Natural killer cell (primary cell): ENCODE data around the gene ASTN2. TPM values are rescaled to one million over a fixed set of nuclear protein-coding genes. Genes with fewer than 3 reads are reported as not detected.

Experiments used
- ATAC-seq, 3 donors: fragments of 150-1000 bp in 2 of 3; fragments of 200-7000 bp in 1 of 3; cut with Tn5 transposase; 1 replicate in 1 of 3; 2 replicates in 2 of 3; pipeline ENCODE4 v1.10.0; 2021; ENCODE audit warnings: mild to moderate bottlenecking in 2 of 3, moderate library complexity in 2 of 3
- DNase-seq, 2 donors: peaks; one replicate each; pipeline versions ENCODE4 v3.0.0 to v3.0.0-alpha.2; 2013 to 2021; ENCODE audit warnings: mixed read lengths in 1 of 2
- H3K27ac ChIP-seq: one replicate; pipeline ENCODE4 v1.5.1; 2013; ENCODE audit warnings: mild to moderate bottlenecking, low read length
- H3K27me3 ChIP-seq: one replicate; pipeline ENCODE4 v1.6.1; 2013; ENCODE audit warnings: low read length; ENCODE audit not compliant: control insufficient read depth, insufficient read depth
- H3K36me3 ChIP-seq: one replicate; pipeline ENCODE4 v1.6.1; 2013; ENCODE audit warnings: low read length; ENCODE audit not compliant: control insufficient read depth, insufficient read depth
- H3K4me1 ChIP-seq: one replicate; pipeline ENCODE4 v1.6.1; 2013; ENCODE audit warnings: low read length; ENCODE audit not compliant: control insufficient read depth, insufficient read depth
- H3K4me3 ChIP-seq: one replicate; pipeline ENCODE4 v1.5.1; 2013; ENCODE audit warnings: low read length
- H3K9me3 ChIP-seq: one replicate; pipeline ENCODE4 v1.6.1; 2013; ENCODE audit warnings: low read length; ENCODE audit not compliant: control insufficient read depth, insufficient read depth
- H3K27ac Mint-ChIP-seq, 2 donors: one replicate each; pipeline ENCODE4 v1.8.0; 2022; ENCODE audit warnings: mild to moderate bottlenecking in 2 of 2, mixed read lengths in 2 of 2, moderate library complexity in 1 of 2
- H3K27me3 Mint-ChIP-seq, 2 donors: one replicate each; pipeline ENCODE4 v1.8.0; 2022; ENCODE audit warnings: low read depth in 2 of 2, mixed read lengths in 2 of 2
- H3K36me3 Mint-ChIP-seq: one replicate; pipeline ENCODE4 v1.8.0; 2022; ENCODE audit warnings: mixed read lengths
- H3K4me1 Mint-ChIP-seq, 2 donors: one replicate each; pipeline ENCODE4 v1.8.0; 2022; ENCODE audit warnings: mixed read lengths in 2 of 2
- H3K4me3 Mint-ChIP-seq: one replicate; pipeline ENCODE4 v1.8.0; 2022; ENCODE audit warnings: mild to moderate bottlenecking, moderate library complexity, mixed read lengths
- H3K9me3 Mint-ChIP-seq, 2 donors: one replicate each; pipeline ENCODE4 v1.8.0; 2022; ENCODE audit warnings: mixed read lengths in 2 of 2
- CTCF ChIP-seq: fragments of 200-600 bp; IDR thresholded peaks from one replicate; pipeline ENCODE4 v1.8.0; 2022; ENCODE audit warnings: antibody characterized with exemption
- WGBS: methylation state at CpG from one replicate; pipeline ENCODE4 v1.1.7; 2013; ENCODE audit warnings: missing lambda C conversion rate; ENCODE audit not compliant: insufficient coverage; 5-methylcytosine and 5-hydroxymethylcytosine counted together
- intact Hi-C: fragments of 100-400 bp; cut with micrococcal nuclease; formaldehyde crosslinking; loops from one replicate; pipeline ENCODE4 v1.14.2; 2022
- total RNA-seq, 4 donors: library from RNA; stranded (reverse); fragments of 120-200 nt in 1 of 4; gene quantifications; one replicate each; pipeline versions ENCODE4 v1.2.3 to v1.2.4, GENCODE V29; 2013 to 2022

ASTN2 gene
- total RNA-seq, 3 donors from 2014 or later (not counting 1 experiment from before 2014, with no cell fraction given) = 3.0 to 3.5 (median 3.2) TPM

- Mint-ChIP-seq H3K4me1 (no peaks in the 10 kb centered on the region), H3K4me3 (no peak overlapping the region), H3K27ac (no peak overlapping the region), H3K9me3 (peaks cover 2 to 7% of the 10 kb centered on the region in 2 donors), H3K27me3 (no peaks in the 10 kb centered on the region), H3K36me3 (no peaks in the 10 kb centered on the region)
- H3K4me3 ChIP-seq = no peak overlapping the region
- H3K27me3 ChIP-seq = no peaks in the 10 kb centered on the region
- no peak for ATAC-seq
- DNase-seq = no peak
- no peak overlapping the region for H3K27ac ChIP-seq
- intact Hi-C loops = no loop called here
- no peaks in the 10 kb centered on the region for H3K9me3 ChIP-seq
- 88% methylated on average over 6 of the region's 8 CpGs for WGBS
- H3K4me1 ChIP-seq = no peaks in the 10 kb centered on the region
- H3K36me3 ChIP-seq = no peaks in the 10 kb centered on the region
- TF ChIP-seq CTCF = no peak
Measured at GRCh38 chr9:116468793-116469527, 945.9 kb downstream of the ASTN2 start.

GRCh38 chr9:116468369-116468768, 946.5 kb downstream of the ASTN2 start:
- WGBS = 81% methylated on average over 1 of the region's 1 CpG
- Mint-ChIP-seq H3K4me1 (no peaks in the 10 kb centered on the region), H3K36me3 (no peaks in the 10 kb centered on the region), H3K27me3 (no peaks in the 10 kb centered on the region), H3K27ac (no peak overlapping the region), H3K9me3 (peaks cover 3 to 10% of the 10 kb centered on the region in 2 donors), H3K4me3 (no peak overlapping the region)
- intact Hi-C loops = no loop called here
- ATAC-seq = no peak
- H3K27ac ChIP-seq = no peak overlapping the region
- no peak overlapping the region for H3K4me3 ChIP-seq
- no peaks in the 10 kb centered on the region for H3K36me3 ChIP-seq
- TF ChIP-seq CTCF = no peak
- H3K27me3 ChIP-seq = no peaks in the 10 kb centered on the region
- no peaks in the 10 kb centered on the region for H3K9me3 ChIP-seq
- no peaks in the 10 kb centered on the region for H3K4me1 ChIP-seq
- DNase-seq = no peak

- H3K27me3 ChIP-seq = no peaks in the 10 kb centered on the region
- TF ChIP-seq CTCF = no peak
- no peaks in the 10 kb centered on the region for H3K36me3 ChIP-seq
- no peaks in the 10 kb centered on the region for H3K4me1 ChIP-seq
- WGBS = 88% methylated on average over 3 of the region's 3 CpGs
- no peak overlapping the region for H3K4me3 Mint-ChIP-seq
- H3K4me1 Mint-ChIP-seq = no peaks in the 10 kb centered on the region
- no peak overlapping the region for H3K4me3 ChIP-seq
- H3K27me3 Mint-ChIP-seq = no peaks in the 10 kb centered on the region
- no peak overlapping the region for H3K27ac Mint-ChIP-seq
- no peaks in the 10 kb centered on the region for H3K36me3 Mint-ChIP-seq
- H3K9me3 Mint-ChIP-seq = peaks cover 5 to 15% of the 10 kb centered on the region in 2 donors
- no peaks in the 10 kb centered on the region for H3K9me3 ChIP-seq
- DNase-seq (no peak), ATAC-seq (no peak)
- intact Hi-C loops = no loop called here
- H3K27ac ChIP-seq = no peak overlapping the region
Measured at GRCh38 chr9:116467740-116468351, 947.0 kb downstream of the ASTN2 start.
